NCI-H460 (cell line): ENCODE measurements around the gene GOLGA8J. TPM values are rescaled to one million over a fixed set of nuclear protein-coding genes. Genes with fewer than 3 reads are reported as not detected.
"Not testable (repeated sequence)": the region's sequence is repeated elsewhere in the genome, so short reads cannot be mapped to it uniquely, and the experiment has no call there.

Source experiments
- DNase-seq: peaks from one replicate; pipeline ENCODE4 v3.0.0-alpha.2; 2016; ENCODE audit warnings: low read depth; ENCODE audit errors: extremely low read depth
- small RNA-seq, 2 experiments: library from RNA; depleted of rRNA; stranded (forward); fragments of <200 nt; gene quantifications; one replicate each; pipeline ENCODE3, GENCODE V24; 2014
- total RNA-seq: library from RNA; depleted of rRNA; stranded (reverse); fragments of >200 nt; shearing (Covaris generic); gene quantifications from 2 replicates; pipeline ENCODE4 v1.2.3, GENCODE V29; 2014; rRNA removed

The GOLGA8J gene
- total RNA-seq, 1 experiment from 2014 or later, result not detected

DNA sequence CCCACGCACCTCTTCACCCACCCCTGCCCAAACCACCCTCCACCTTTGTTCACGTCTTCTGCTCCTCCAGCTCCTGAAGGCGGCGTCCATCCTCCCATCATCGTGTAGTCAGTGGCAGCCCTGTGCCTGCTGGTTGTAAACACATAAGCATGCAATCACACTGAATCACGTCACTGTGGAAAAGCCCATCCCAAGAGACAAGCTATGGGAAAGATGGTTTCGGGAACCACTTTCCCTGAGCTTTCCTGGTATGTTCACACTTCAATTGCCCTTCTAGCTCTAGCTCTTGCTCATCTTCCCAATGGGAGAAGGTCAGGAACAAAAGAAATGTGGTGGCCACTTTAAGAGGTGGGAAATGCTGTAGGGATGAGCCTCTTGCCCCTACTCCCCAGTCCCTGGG, 14.4 kb upstream of the GOLGA8J start:
- DNase-seq, result no peak

DNA sequence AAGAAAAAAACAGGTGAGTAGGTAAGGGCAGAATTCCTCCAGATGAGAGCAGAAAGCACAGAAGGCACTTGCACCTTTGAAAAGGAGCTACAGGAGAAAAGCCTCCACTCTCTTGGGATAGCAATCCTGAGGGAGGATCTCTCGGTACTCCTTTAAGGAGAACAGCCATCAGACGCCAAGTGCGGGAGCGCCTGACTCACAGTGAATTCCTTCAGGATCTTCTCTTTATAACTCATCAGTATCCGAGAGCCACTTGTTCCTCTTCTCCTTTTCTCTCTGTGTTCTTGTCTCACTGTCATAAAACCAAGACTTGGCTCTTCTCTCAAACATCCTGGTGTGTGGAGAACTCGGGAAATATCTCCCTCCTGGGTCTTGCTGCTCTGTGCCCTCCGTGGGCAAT, 10.1 kb upstream of the GOLGA8J start:
- no peak for DNase-seq

GRCh38 chr15:30073915-30074314, 8.8 kb upstream of the GOLGA8J start:
- no peak for DNase-seq

GRCh38 chr15:30080816-30081215, 1.9 kb upstream of the GOLGA8J start:
- not testable (repeated sequence) for DNase-seq

DNA sequence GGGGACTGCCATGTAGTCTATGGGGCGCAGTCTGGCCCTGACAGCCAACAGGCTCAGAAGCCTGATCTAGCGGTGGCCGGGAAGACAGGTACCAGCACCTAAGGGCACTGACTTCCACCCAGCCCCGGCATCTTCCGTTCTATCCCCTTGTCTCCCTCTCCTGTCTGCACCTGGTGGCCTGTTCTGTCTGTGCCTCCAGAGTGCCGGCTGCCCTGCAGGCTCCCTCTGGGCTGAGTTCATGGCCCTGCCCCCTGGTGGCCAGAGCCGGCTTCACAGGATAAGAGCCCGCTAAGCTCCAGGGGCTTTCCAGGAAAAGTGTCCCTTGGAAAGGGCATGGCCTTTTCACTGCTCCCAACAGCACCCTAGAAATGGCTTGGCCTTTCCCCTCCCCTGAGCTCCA, 15.1 kb downstream of the GOLGA8J start:
- not testable (repeated sequence) for DNase-seq

GRCh38 chr15:30102890-30103289, 20.1 kb downstream of the GOLGA8J start:
- DNase-seq, result not testable (repeated sequence)

DNA sequence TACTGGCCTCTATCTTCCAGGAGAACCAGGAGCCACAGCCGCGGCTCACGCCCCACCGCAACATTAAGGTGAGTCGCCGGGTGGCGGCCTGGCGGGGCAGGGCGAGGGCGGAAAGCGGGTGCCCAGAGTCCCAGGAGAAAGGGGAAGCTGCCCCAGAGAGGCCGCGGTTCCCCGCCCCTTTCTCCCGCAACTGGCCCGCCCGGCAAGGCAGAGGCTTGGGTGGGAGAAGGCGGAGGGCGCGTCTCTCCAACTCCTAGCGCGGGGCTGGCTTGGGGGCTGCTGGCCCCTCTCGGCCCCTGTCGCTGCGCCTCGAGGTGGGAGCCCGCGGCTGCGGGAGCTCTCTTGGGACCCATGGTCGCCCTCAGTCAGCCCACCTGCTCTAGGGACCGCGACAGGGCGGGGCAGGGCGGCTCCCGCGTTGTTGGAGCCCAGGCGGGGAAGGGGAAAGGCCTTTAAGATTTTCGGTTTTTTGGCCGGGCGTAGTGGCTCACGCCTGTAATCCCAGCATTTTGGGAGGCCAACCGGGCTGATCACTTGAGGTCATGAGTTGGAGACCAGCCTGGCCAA, 21.3 kb downstream of the GOLGA8J start:
- not testable (repeated sequence) for DNase-seq

GRCh38 chr15:30110591-30110990, 27.8 kb downstream of the GOLGA8J start:
- DNase-seq, result not testable (repeated sequence)

DNA sequence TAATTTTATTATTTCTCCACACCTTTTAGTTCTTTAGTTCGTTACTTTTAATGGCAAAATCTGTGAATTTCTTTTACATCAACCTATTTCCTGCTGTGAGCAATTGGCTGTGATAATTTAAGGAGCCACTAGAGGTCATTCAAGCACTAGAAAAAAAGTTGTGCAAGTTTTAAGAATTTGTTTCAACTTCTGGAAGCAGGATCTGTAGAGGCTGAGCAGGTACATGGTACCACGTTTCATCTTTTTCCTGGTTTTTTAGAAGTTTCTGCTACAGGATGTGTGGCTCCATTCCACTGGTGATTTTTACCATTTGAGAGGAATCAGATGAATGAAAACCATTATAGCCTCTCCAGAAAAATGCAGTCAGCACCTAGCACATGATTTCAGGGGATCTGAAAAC, 47.3 kb downstream of the GOLGA8J start:
- peak; percentile 0 for DNase-seq

- DNase-seq, result not testable (repeated sequence)
Measured at GRCh38 chr15:30134751-30135150, 52.0 kb downstream of the GOLGA8J start, which contains the start of gene GOLGA8T. Gene GOLGA8T, plus strand, starts transcription at chr15:30135051. Its CDS starts 98 bp downstream, at chr15:30135149.

Small RNA genes within 50 kb of the gene (small RNA-seq; reads per million reads assigned to genes)
- gene RF00096, result 0 to 0.17 reads per million in 2 experiments
- gene RN7SL673P, result 0 reads per million in 2 experiments

Other genes starting within 250 kb of the GOLGA8J start
- 0.35 and 0.52 TPM in 2 replicates for gene GOLGA8T, start 52.1 kb downstream of the GOLGA8J start, total RNA-seq